Adrenal gland (tissue), 5 donors: ENCODE measurements around the gene RAB10.
"Not testable (repeated sequence)": the region's sequence is repeated elsewhere in the genome, so short reads cannot be mapped to it uniquely, and the experiment has no call there.

Source experiments
- POLR2A ChIP-seq, 2 donors: fragments of 450-650 bp; IDR thresholded peaks; one replicate each; pipeline ENCODE4 v1.6.1; 2017; ENCODE audit warnings: antibody characterized with exemption in 2 of 2, mild to moderate bottlenecking in 2 of 2, moderate library complexity in 1 of 2
- TF ChIP-seq, protein P1 (sequence below), 6 experiments: fragments of 450-650 bp in 4 of 6; fragments of 200-600 bp in 2 of 6; sonication (generic) in 1 of 6; IDR thresholded peaks; 1 replicate in 5 of 6; 2 replicates in 1 of 6; pipeline versions ENCODE4 v1.5.1 to v1.8.0; 2016 to 2021; ENCODE audit warnings: antibody characterized with exemption in 6 of 6, mild to moderate bottlenecking in 2 of 6, moderate library complexity in 1 of 6
- donor health status: DM: no; HTN: no; CAD: no.

- TF ChIP-seq, protein P1, sequence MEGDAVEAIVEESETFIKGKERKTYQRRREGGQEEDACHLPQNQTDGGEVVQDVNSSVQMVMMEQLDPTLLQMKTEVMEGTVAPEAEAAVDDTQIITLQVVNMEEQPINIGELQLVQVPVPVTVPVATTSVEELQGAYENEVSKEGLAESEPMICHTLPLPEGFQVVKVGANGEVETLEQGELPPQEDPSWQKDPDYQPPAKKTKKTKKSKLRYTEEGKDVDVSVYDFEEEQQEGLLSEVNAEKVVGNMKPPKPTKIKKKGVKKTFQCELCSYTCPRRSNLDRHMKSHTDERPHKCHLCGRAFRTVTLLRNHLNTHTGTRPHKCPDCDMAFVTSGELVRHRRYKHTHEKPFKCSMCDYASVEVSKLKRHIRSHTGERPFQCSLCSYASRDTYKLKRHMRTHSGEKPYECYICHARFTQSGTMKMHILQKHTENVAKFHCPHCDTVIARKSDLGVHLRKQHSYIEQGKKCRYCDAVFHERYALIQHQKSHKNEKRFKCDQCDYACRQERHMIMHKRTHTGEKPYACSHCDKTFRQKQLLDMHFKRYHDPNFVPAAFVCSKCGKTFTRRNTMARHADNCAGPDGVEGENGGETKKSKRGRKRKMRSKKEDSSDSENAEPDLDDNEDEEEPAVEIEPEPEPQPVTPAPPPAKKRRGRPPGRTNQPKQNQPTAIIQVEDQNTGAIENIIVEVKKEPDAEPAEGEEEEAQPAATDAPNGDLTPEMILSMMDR (IDR thresholded peaks at IDR 0.05), result not testable (repeated sequence)
- TF ChIP-seq POLR2A (IDR thresholded peaks at IDR 0.05), result not testable (repeated sequence)
These were observed 35.0 kb upstream of the RAB10 start for GRCh38 chr2:25998816-25999383.
